ENCODE measurements around the gene VCAM1.

- TF ChIP-seq CTCF (conservative IDR thresholded peaks at IDR 0.05; ENCODE audit: low read depth, low read length) (no peak), EZH2phosphoT487 (IDR thresholded peaks at IDR 0.05; ENCODE audit: borderline replicate concordance, low read length) (no peak)
These were observed 33.2 kb downstream of the VCAM1 start for GRCh38 chr1:100752791-100753190.
